Activated CD4-positive, alpha-beta T cell treated with anti-CD3 and anti-CD28 coated beads, Interleukin-2, amount 10 ng/mL, durations not matched to agents 7 days and 5 days (primary cell): Measurements from ENCODE around the gene HIVEP1. TPM values are rescaled to one million over a fixed set of nuclear protein-coding genes. Genes with fewer than 3 reads are reported as not detected.

Source experiments
- total RNA-seq, 2 experiments: library from RNA; stranded (reverse); gene quantifications; one replicate each; pipeline ENCODE4 v1.2.3, GENCODE V29; 2021

Gene HIVEP1
- total RNA-seq, 2 experiments from 2014 or later, result 24.2 to 33.0 TPM

Other genes starting within 250 kb of the HIVEP1 start
- gene ADTRP, start 233.5 kb upstream of the HIVEP1 start, total RNA-seq, result 1 to 10 TPM; 2.4 to 2.5 TPM